LNCaP clone FGC (cell line): Measurements from ENCODE around the gene ATXN1L.
A peak's percentile ranks its signal among the peaks of the same experiment; 100 is the strongest.
"Not testable (repeated sequence)": the region's sequence is repeated elsewhere in the genome, so short reads cannot be mapped to it uniquely, and the experiment has no call there.

Experiments
- DNase-seq: peaks from one replicate; pipeline ENCODE4 v3.0.0-alpha.2; 2011; ENCODE audit warnings: low read depth
- H3K4me3 ChIP-seq: 2 replicates; pipeline ENCODE4 v1.5.1; 2011; ENCODE audit warnings: mild to moderate bottlenecking, low read depth, low read length, control low read depth
- TF ChIP-seq, protein P1 (sequence below): IDR thresholded peaks from 2 replicates; pipeline ENCODE4 v1.5.1; 2012; ENCODE audit warnings: mild to moderate bottlenecking; ENCODE audit not compliant: control insufficient read depth, insufficient read depth; ENCODE audit errors: extremely low read depth

Gene ATXN1L, protein sequence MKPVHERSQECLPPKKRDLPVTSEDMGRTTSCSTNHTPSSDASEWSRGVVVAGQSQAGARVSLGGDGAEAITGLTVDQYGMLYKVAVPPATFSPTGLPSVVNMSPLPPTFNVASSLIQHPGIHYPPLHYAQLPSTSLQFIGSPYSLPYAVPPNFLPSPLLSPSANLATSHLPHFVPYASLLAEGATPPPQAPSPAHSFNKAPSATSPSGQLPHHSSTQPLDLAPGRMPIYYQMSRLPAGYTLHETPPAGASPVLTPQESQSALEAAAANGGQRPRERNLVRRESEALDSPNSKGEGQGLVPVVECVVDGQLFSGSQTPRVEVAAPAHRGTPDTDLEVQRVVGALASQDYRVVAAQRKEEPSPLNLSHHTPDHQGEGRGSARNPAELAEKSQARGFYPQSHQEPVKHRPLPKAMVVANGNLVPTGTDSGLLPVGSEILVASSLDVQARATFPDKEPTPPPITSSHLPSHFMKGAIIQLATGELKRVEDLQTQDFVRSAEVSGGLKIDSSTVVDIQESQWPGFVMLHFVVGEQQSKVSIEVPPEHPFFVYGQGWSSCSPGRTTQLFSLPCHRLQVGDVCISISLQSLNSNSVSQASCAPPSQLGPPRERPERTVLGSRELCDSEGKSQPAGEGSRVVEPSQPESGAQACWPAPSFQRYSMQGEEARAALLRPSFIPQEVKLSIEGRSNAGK

DNA sequence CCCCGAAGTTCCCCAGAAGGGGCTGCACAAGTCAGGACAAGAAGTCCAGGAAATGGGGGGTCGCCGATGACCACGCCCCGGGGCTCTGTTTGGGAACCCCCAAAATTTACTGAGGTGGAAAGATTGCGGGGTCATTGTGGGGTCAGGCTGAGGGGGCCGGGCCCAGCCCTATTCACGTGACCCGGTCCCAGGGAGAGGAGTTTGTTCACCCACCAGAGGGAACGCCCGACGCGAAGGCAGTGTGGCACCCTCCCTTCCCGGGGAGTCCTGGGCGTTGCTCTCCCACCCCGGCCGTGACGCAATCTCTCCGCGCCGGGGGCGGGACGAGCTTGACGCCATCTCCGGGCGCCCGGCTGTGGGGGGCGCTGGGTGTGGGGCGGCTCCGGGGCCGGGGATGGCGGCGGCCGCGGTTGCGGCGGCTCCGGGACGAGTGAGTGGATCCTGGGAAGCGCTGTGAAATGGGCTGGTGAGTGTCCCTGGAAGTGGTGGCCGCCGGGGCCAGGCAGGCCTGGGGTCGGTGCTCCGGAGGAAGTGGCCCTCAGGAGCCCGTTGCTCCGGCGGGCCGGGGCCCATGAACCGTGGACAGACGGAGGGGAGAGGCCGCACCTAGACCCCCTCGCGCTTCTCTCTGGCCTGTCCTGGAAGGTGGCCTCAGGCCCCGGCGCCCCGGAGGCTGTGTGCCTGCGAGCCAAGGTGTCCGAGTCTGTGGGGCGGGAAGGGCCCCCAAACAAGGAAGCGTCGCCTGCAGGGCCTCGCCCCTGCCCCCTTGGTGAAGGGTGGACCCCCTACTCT lies at the start of gene ATXN1L:
TSS of gene ATXN1L (plus strand) at position 338 of the 792 bp plus-strand sequence. CDS start 3,765 bp downstream, outside the sequence.
- DNase-seq, result peak; percentile 64
- H3K4me3 ChIP-seq, result peak within 1 kb of the TSS; percentile 100
- TF ChIP-seq, protein P1, sequence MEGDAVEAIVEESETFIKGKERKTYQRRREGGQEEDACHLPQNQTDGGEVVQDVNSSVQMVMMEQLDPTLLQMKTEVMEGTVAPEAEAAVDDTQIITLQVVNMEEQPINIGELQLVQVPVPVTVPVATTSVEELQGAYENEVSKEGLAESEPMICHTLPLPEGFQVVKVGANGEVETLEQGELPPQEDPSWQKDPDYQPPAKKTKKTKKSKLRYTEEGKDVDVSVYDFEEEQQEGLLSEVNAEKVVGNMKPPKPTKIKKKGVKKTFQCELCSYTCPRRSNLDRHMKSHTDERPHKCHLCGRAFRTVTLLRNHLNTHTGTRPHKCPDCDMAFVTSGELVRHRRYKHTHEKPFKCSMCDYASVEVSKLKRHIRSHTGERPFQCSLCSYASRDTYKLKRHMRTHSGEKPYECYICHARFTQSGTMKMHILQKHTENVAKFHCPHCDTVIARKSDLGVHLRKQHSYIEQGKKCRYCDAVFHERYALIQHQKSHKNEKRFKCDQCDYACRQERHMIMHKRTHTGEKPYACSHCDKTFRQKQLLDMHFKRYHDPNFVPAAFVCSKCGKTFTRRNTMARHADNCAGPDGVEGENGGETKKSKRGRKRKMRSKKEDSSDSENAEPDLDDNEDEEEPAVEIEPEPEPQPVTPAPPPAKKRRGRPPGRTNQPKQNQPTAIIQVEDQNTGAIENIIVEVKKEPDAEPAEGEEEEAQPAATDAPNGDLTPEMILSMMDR, result no peak

DNA sequence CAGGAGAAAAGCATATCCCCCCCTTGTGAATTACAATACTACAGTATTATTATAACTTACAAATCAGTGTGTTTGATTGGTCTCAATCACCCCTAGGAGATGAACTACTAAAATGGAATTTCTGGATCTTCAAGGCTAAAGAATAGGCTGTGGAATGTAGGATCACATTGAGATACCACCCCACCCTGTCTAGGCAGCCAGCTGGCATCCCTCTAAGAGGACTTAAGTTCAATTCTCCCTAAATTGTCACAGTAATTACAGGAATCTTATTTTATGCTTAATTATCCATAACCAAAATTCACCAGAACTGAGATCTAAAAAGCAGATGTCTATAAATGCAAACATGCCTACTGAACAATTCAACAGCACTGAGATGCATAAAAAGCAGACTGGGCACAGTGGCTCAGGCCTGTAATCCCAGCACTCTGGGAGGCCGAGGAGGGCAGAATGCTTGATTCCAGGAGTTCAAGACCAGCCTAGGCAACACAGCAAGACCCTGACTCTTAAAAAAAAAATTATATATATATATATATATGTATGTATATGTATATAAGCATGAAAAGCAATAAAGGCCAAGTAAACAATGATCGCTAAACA lies 49.2 kb upstream of the ATXN1L start:
- no peak for DNase-seq
- TF ChIP-seq, protein P1, result no peak
- no peak overlapping the region for H3K4me3 ChIP-seq

DNA sequence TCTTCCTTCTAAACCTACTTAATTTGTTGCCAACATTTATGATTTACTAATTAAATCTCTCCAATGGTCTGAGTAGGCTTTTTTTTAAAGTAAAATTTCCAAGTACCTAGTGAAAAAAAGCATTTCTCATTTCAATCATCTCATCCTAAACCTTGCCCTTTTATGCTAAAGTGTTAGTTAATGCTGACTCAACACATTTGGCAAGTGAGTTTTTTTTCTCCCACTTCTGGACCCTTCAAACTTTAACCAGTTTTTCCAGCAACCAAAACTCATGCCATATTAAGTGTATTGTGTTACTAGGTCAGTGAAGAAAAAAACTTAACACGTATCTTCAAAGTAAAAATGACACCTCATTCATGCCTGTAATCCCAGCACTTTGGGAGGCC lies 42.5 kb upstream of the ATXN1L start:
- no peak overlapping the region for H3K4me3 ChIP-seq
- DNase-seq, result no peak
- TF ChIP-seq, protein P1, result no peak

DNA sequence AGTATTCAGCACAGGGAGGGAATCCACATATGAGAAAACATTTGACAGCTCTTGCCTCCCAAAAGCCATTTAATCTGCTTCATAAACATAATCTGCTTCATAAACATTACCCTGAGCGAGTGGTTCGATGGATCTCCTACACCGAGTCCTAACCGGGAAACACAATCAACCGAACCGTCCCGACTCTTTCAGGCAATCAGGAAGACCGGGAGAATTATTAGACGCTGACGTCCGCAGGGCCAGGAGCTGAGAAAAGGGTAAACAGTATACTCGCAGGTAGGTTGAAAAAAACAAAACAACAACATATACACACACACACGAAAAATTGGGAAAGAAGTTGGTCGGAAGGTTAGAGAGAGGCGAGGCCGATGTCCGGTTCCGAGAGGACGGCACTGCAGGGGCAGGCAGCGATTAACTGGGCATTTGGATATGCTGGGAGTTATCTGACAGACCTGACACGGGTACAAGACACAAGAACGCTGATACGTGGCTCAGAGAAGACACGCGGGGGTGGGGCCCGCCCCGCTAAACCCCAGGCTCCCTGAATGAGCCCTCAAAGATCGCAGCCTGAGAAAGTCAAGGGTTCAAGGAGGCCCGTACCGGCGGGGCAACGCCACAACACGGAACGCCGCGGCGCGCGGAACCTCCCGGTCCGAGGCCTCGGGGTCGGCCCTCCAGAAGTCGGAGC lies 37.7 kb upstream of the ATXN1L start:
- DNase-seq, result no peak
- peak overlapping the region; percentile 94 for H3K4me3 ChIP-seq
- TF ChIP-seq, protein P1, result no peak

DNA sequence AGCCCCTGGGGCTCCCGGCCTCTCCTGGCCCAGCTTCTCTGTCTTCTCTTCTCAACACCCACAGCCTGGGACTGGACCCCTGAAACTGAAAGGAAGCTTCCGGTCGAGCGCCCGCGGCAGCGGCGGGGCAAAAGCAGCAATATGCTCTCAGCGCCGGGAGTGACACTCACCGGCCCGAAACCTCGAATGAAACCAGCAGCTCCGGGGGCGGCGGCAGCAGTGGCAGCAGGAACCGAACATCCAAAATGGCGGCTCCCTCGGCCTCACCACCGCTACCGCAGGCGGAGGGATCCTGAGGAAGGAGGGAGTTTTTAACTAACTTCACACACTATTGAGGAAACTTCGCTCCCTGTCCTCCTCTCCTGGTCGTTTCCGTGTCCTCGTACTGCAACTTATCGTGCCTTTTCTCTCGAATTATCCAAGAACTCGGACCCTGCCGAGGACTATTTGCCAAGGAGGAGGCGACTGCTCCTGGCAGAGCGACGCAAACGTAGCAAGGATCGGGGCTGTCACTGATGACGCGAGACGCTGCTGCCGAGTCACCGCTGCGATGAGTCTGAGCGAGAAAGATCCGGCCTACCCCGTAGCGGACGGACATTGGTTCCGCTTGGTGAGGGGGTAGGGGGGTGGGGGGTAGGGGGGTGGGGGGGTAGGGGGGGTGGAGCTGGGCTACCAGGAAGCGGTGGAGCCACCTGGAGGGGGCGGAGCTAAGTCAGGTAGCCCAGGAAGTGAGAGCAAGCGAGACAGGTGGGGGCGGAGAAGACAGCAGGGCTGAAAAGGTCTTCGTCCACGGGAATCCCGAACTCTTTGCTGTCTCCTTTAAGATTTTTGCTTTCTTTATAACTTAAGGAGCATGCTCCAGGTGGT lies 37.0 kb upstream of the ATXN1L start, which contains the start of gene AP1G1:
TSS of gene AP1G1 (minus strand) at position 242 of the 867 bp plus-strand sequence. CDS start 19,355 bp downstream, outside the sequence.
- H3K4me3 ChIP-seq, result peak within 1 kb of the TSS; percentile 94
- TF ChIP-seq, protein P1, result no peak
- DNase-seq, result peak; percentile 99

DNA sequence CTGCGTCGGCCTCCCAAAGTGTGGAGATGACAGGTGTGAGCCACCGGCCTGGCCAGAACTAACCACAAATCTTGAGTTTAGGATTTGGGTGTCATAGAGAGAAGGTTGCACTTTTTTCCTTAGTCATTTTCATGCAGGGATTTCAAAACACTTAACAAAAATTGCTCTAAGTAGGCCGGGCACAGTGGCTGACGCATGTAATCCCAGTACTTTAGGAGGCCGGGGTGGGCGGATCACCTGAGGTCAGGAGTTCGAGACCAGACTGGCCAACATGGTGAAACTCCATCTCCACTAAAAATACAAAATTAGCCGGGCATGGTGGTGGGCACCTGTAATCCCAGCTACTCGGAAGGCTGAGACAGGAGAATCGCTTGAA lies 35.6 kb upstream of the ATXN1L start:
- not testable (repeated sequence) for H3K4me3 ChIP-seq, DNase-seq
